Putamen (tissue), 1 donor: ENCODE measurements around the gene TMEM178B.

Experiments used
- DNase-seq: peaks from one replicate; pipeline ENCODE4 v3.0.0-alpha.2; 2016; ENCODE audit warnings: low spot score

Gene TMEM178B

DNA sequence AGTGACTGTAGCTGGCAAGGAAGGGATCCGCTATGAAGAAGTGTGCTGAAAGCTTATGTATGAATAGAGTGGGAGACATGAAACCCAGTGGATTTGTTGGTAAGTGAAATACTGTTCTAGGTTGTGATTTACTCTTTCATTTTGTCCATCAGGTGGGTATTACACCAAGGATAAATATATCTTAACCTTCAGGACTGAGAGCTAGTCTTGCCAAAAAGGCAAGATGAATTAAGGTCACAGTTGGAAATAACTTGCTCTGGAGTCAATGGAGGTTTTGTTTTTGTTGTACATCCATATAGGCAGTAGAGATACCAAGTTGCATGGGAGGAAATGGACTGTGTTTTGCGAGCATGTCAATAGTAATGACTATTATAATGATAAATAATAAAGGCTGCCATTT, 190.6 kb downstream of the TMEM178B start:
- DNase-seq: no peak

DNA sequence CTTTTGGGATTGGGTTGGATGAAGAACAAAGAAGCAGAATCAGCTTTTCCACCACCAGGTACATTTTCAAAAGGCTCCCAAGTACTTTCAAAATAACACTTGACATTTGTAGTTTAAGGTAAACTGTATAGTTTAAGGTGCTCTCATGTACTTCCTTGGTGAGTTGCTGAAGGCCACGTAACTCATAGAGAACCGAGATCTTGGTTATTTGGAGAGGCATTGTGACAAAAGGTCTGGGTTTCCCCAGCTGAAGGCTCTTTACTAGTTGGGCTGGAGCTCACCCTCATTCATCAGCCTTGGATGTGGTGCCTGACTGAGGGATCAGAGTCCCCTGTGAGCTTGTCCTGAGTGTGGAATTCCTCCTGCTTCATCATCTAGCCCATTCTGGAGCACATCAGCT, 191.8 kb downstream of the TMEM178B start:
- no peak for DNase-seq

DNA sequence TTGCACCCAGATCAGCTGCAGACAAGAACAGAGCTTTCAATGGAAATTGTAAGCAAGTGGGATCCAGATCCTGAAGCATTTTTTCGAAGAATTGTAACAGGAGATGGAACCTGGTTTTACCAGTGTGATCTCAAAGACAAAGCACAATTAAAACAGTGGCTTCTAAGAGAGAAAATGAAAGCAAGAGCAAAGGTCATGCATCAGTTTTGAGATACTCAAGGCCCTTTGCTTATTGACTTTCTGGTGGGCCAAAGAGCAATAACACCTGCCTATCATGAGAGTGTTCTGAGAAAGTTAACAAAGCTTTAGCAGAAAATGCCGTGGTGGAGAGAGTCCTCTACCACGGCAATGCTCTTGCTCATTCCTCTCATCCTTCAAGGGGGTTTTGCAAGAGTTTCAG, 194.8 kb downstream of the TMEM178B start:
- no peak for DNase-seq

DNA sequence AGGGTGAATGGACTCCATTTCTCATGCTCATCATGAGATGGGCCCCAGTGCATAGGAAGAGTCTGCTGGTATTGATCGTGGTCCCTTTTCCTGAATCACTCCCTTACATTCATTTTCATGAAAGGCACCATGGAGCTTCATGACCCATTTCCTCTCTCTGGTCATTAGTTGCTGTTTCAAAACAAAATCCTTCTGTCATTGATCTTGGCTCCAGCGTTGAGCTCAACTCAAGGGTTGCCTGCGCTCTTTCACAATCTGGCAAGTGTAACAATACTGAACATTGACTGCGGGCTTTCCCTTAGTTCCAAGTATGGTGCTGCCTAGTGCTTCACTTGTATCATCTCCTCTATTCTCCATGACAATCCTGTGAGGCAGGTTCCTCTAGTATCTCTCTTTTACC, 197.6 kb downstream of the TMEM178B start:
- DNase-seq: no peak

DNA sequence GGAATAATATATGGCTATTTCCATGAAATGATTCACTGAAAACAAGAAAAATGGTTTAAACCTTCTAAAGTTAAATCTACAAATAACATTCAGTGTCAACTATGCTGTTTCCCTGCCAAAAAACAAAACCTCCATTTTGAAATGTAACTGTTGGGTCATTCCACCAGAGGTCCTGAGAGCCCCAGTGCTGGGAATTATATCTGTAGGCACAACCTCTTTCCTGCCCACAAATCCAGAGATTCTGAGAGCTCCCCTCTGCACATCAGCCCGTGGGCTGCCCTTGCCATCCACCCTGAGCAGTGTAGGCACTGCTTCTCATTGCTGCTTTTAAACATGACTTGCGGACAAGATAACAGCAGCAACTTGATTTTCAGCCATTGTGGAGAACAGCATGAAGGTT, 198.6 kb downstream of the TMEM178B start:
- DNase-seq: peak; percentile 41

DNA sequence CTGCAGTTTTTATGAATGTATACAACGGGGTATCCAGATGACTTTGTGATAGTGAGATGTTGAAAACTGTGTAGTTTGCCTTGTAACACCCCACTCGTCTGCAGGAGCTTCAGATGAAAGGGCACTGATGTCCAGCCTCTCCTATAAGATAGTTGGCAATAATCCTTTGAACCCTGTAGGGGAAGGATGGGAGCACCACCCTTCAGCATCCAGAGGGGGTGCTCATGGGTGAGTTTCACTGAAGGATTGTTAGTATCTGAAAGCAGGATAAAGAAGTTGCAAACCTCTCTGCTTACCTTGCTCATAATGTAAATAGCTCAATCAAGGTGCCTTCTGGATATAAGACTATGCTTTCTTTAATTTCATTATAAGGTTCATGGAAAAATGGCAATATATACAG, 201.5 kb downstream of the TMEM178B start:
- no peak for DNase-seq

DNA sequence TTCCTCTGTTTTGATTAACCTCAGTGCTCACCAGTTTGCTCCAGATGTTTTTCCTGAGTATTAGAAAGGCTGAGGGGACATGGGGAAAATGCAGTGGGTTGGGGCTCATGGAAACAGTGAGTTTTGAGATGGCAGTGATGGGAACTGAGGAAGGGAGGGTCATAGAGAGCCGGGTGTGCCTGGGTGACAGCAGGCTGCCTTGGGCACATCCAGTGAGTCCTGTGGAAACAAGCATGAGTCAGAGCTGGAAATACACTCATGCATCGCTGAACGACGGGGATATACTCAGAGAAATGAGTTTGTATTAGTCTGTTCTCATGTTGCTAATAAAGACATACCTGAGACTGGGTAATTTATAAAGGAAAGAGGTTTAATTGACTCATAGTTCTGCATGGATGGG, 202.2 kb downstream of the TMEM178B start:
- DNase-seq: no peak

DNA sequence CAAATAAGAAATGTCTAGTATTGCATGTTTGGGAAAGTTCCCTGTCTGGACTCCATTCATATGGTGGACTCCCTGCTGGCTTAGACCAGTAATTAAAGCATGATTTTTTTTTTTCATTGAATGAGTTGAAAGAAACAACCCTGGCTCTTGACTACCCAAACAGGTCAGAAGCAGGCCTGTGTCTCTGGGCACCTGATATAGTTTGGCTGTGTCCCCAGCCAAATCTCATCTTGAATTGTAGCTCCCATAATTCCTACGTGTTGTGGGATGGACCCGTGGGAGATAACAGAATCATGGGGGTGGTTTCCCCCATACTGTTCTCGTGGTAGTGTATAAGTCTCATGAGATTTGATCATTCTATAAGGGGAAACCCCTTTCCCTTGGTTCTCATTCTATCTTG, 206.2 kb downstream of the TMEM178B start:
- no peak for DNase-seq

DNA sequence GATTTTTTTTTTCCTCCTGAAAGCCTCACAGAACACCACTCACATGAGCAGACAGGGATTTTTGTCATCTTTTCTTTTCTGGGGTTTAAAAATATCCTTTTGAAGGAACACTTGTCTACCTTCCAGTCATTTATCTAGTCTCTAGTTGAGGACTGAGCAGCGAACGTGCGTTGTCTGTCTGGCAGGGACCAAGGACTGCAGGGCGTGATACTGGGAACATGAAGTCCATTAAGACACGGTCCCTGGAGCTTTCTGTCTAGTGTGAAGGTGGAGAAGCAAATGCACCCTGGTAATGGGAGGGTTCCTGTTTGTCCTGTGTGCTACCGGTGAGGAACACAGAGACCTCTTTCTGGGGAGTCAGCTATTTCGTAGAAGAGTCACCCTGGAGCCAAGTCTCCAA, 207.4 kb downstream of the TMEM178B start:
- DNase-seq: no peak

DNA sequence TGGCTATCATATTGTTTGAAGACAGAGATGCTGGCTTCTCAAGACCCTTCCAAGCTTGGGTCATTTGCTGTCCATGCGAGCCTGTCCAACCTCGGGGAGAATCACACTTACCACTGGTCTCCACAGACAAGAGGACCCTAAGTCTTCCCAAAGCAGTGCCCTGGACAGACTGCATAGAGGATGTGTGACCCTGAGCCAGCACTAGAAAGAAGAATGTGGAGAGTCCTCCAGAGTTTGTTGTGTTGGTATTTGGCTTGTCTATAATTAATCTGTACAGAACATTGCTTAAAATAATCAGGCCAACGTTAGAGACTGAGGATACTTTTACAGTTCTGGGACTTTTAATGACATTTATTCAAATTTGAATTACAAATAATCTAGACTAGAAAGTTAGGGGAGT, 212.7 kb downstream of the TMEM178B start:
- DNase-seq: no peak

DNA sequence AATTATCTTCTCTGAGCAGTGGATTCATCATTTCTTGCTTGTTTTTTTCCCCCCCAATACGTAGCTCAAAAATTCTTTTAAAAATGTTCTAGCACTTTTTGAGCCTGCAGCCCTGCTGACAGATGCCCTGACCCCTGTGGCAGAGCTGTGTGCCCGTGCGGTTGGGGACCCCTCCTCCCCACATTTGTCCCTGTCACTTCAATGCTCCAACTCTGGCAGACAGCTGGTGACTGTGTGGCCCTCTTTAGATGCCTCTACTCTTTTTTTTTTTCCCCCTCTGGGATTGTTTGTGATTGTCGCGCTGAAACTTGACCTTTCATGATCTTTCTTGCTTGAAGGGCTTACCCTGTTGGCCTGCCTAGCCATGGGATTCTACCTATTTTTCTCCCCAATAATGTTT, 214.1 kb downstream of the TMEM178B start:
- no peak for DNase-seq

DNA sequence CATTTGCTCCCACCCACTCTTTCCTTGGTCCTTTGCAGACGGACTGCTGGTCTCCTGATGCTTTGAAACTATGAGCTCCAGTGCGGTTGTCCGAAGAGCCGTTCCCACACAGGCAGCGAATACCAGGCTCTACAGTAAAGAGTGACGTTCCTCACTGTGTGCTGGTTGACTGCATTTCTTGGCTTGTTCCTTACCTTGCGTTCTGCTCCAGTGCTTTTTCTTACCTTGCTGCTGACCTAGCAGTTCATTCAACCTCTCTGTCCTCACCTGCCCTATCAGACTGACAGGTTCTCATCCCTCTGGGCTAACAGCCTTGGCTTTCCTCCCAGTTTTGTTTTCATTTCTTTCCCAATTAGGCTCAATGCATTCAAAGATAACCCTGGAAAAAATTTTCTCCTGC, 214.8 kb downstream of the TMEM178B start:
- no peak for DNase-seq

DNA sequence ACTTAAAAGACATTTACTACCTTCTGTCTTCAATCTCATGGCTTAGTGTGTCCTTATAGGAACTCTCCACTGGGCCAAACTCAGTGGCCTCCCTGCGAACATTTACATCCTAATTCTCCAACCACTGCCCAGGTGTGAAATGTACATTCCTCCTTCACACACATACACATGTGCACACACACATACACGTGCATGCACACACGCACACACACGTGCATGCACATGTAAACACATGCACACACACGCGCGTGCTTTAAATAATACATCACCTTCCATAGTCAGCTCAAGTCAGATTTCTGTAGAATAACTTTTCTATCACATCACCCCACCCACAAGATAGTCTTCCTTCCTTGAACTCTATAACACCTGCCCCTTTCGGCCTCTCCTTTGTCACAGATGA, 216.5 kb downstream of the TMEM178B start:
- DNase-seq: no peak

DNA sequence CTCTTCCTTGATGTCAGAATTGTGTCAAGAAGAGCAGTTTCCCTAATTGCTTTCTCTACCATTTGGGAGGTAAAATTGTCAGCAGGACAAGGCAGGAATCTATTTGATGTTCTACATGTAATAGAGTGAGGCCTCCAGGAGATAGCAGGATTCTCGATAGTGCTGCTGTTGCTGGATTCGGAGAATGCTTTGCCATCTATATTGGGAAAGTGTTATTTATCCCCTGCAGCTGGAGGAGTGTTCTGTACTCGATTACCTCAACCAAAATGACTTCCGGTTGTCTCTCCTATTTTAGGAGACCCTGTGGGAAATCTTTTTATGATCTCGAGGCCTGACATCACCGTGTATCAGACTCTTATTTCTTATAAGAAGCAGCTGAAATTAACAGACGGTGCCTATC, 217.1 kb downstream of the TMEM178B start:
- DNase-seq: peak; percentile 27

DNA sequence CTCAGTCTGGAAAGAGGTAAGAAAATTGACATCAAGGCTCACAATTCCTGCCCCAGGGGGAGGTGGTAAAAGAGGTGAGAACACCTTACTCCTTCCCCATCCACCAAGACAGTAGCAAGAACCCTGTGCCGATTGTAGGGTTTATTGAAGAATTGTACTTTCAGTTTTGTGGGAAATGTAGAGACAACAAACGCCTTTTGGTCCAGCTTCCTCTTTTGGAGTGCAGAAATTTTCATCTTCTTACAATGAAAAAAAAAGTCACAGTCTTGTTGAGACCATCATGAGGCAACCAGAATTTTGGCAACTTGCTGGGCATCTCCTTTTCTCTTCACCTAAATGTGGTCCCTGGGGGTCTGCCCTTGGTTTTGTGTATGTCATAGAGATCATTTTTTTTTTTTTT, 217.7 kb downstream of the TMEM178B start:
- DNase-seq: no peak

DNA sequence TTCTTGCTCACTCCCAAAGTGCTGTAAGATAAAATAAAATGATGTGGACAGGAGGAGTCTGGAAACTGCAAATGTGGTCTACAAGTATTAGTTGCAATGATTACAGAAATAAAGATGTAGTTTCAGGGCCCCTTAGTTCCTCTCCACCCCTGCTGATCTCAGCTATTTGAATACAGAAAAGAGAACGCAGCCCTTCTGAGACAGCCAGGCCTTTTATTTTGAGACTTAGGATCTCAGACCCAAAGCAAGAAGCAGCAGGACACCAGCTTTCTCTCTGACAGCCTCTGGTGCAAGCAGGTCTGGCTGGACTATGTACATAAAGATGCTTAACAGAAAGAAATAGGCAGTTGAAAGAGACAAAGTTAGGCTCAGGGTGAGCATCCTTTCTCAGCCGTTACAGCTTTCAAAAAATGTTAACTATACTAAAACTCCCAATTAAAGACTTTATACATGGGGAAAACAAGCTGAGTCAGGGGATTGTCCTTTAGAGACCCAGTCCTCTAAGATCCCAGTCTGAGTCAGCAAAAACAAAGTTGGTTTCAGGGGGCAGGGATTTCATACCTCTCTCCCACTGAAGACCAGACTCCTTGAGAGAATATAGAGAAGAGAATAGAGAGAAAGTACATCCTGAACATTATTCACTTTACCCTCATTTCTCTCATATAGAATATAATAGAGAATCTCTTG, 220.4 kb downstream of the TMEM178B start:
- DNase-seq: no peak

DNA sequence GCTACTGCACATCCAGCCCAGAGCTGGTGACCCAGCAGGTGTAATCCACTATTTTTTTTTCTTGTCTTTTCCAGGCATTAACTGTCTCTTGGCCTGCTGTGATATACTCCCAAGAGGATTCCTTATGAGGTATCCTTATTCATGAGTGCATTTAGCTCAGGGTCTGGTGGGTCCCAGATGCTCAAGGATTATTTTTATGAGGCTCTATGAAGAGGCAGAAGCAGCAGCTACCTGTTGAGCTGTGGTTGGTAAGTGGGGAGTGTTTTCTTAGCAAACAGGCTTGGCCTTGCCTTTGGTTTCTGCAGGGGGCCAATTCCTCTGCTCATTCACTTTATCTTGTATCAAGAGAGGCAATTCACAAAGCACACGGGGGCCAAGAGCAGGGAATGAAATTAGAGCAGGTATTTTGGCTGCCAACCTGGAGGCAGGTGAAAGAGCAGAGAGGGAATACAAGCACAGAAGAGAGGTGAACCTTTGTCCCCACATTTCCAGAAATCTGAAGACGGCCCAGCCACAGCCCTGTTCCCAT, 221.6 kb downstream of the TMEM178B start:
- no peak for DNase-seq

DNA sequence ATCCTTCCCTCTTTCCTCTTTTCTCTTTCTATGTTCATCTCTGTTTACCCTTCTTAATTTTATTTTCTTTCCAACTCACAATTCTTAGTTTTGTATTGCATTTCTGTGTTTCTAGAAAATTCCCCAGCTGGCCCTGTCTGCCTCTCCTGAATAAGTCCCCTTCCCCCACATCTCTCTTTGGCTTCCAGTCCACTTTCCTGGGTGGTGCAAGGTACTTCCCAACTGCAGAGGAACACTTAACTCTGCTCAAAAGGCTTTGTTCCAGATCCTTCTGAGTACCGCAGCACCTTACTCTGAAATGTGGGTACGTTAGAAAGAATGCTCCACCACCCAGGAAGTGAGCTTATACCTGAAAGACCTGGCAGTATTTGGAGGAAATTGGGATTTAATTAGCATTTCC, 227.0 kb downstream of the TMEM178B start:
- no peak for DNase-seq

DNA sequence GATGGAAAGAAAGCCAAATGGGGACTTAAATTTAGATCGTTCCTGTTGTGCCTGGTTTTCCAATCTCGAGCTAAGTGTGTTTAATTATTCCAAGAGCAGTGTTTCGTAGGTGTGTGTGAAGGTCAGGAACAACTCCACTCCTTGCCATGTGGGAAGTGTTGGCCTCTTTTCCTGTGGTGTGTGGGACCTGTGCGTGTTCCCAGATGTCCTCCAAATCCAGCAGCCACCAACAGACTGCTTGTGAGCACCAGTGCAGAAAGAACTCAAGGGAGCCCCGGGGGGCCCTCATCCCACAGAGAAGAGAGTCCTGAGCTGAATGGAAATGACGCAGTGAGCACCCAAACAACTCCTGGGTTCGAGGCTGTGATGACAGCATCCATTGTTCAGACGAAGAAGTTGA, 227.7 kb downstream of the TMEM178B start:
- DNase-seq: no peak

DNA sequence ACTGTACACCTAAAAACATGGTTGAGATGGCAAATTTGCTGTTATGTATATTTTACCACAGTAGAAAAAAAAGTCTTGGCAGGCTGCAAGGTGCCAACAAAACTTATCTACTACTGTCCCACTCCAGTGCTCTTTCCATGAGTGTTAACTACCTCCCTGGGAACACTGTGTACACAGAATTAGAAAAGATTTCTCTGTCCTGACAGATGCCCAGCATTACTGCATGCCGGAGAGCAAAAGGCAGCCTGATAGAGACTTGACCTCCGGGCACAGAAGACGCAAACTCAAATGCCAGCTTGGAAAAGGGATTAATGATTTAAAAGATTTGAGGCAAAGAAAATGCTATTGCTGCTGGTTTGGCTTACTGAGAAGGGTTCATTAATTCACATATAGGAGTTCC, 228.8 kb downstream of the TMEM178B start:
- no peak for DNase-seq

DNA sequence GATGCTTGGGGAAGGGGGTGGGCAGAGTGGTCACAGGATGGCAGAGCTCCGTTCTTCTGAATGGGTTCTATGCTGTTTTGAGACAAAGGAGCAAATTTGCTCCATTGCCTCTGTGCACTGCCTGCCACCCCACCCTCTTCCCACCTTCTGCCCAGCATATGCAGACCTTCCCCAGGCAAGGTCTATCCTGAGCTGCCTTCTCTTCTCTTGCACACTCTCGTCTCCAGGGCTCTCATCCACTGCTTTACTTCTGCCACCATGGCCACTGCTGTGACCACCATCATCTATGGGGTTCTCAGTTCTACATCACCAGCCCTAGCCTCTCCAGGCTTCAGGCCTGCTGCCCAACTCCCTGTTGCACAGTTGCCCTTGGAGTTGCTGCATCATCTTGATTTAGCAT, 230.4 kb downstream of the TMEM178B start:
- no peak for DNase-seq

DNA sequence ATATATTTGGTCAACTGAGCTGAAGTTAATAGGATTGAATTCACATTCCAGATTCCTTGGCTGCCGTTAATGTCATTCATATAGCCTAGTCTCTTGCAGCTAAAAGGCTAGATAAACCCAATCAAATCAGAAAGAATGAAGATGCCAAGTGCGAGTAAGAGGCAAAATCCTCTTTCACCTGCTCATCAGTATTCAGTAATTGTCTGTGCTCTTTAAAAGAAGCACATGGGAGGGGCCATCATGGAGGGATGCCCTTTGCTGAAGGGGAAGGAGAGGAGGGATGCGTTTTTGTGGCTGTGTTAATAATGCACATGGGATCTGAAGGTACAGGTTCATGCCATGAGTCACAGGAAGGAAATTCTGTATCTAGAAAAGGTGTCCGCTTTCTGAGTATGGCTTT, 232.2 kb downstream of the TMEM178B start:
- no peak for DNase-seq

DNA sequence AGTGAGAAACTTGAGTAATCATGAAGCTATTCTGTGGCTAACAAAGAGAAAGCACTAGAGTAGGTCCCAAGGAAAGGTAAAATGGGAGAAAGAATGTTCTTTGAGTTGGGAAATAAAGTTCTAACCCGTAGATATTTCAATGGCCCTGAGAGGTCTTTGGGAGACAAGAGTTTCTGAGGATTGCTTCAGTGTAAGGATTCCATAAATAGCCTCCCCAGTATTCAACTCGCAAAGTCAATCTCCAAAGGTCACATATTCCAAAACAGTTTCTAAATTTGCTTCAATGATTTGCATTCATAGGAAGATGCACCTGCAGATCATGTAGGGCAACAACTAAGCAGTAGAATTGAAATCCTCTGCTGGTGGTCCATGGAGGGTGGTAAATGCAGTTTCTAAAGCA, 238.5 kb downstream of the TMEM178B start:
- no peak for DNase-seq

DNA sequence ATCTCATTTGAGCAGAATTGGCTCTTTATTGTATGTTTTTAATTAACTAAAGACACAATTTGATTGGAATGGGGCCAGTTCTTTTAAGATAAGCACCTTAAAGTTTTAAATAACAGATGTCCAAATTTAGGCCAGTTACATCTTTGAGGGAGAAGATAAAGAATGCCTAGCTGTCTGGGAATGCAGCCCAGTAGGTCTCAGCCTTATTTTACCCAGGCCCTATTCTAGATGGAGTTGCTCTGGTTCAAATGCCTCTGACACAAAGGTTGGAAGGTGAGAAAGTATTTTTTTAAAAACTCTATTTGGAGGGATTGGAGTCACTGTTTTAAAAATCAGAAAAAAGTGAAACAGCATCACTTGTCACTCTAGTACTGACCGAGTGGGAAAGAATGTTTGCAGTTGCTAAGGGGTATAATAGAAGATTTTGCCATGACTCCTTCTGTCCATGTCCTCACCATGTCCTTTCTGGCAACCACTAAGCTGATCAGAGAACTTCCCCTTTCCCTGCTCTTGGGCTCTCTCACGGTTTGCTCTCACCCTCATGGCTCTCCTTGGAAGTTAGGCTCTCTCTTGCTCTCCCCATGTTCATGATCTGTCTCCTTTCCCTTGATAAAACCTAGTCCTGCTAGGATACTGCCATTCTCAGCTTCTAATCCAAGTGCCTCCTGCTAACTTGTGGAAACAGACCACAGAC, 239.1 kb downstream of the TMEM178B start:
- DNase-seq: no peak
